ENCODE results near the gene FAM110D. TPM values are rescaled to one million over a fixed set of nuclear protein-coding genes. Genes with fewer than 3 reads are reported as not detected.

FAM110D gene
- total and polyA plus RNA-seq, 2 donors (not counting 3 experiments of a cell fraction or from before 2014, with no cell fraction given) = 2.6 to 5.1 TPM

- FAIRE-seq = no peak
Measured at GRCh38 chr1:26200413-26200812, 41.5 kb downstream of the FAM110D start.

More at GRCh38 chr1:26200413-26200812, 41.5 kb downstream of the FAM110D start:
- intact Hi-C loops (cut with micrococcal nuclease) = no loop called here
- no peak overlapping the region for H3K4me3 ChIP-seq (replicated peaks in 1 of 3; ENCODE audit: insufficient read depth in 1 of 3, low read depth in 1 of 3, low read length in 3 of 3)
- no peak overlapping the region for H3K4me2 ChIP-seq (ENCODE audit: insufficient read depth, low read length)
- H2AFZ ChIP-seq (ENCODE audit: low read depth, low read length) = no peak overlapping the region
- TF ChIP-seq EZH2 (IDR thresholded peaks at IDR 0.05; ENCODE audit: borderline replicate concordance, low read depth, low read length, severe bottlenecking) (no peak), CTCF (IDR thresholded peaks at IDR 0.05; ENCODE audit: extremely low read depth in 1 of 2, insufficient read depth in 1 of 2, low read depth in 1 of 2, low read length in 2 of 2) (no peak), POLR2A (IDR thresholded peaks at IDR 0.05; ENCODE audit: low read depth, low read length) (no peak), FOS (IDR thresholded peaks at IDR 0.05; ENCODE audit: borderline replicate concordance, insufficient read depth, low read length) (no peak), JUN (IDR thresholded peaks at IDR 0.05; ENCODE audit: borderline replicate concordance, insufficient read depth, insufficient read length, low read depth) (no peak), MAX (IDR thresholded peaks at IDR 0.05; ENCODE audit: insufficient read depth, insufficient read length) (no peak), MYC (IDR thresholded peaks at IDR 0.05; ENCODE audit: low read depth, low read length) (no peak)
- DNase-seq (ENCODE audit: low read depth, low spot score) = no peak
- H3K4me1 ChIP-seq (ENCODE audit: control insufficient read depth, extremely low read depth, insufficient read depth, low read length) = no peaks in the 10 kb centered on the region
- H3K9me1 ChIP-seq (replicated peaks; ENCODE audit: control insufficient read depth, extremely low read depth, insufficient read depth, low read length) = no peaks in the 10 kb centered on the region
- POLR2A ChIA-PET = no interaction called here
- H4K20me1 ChIP-seq (replicated peaks; ENCODE audit: control insufficient read depth, extremely low read depth, insufficient read depth, low read length) = no peaks in the 10 kb centered on the region
- H3K27me3 ChIP-seq (ENCODE audit: control insufficient read depth in 2 of 2, insufficient read depth in 2 of 2, low read length in 2 of 2) = peaks cover 0 to 7% of the 10 kb centered on the region in 2 experiments
- no peaks in the 10 kb centered on the region for H3K79me2 ChIP-seq (ENCODE audit: control insufficient read depth, insufficient read depth, low read length)
- BruUV-seq (replicated peaks) = no TSS peak
- no peak overlapping the region for H3K9ac ChIP-seq (replicated peaks; ENCODE audit: extremely low read depth, insufficient read depth, low read length)
- H3K36me3 ChIP-seq (ENCODE audit: control insufficient read depth in 2 of 2, extremely low read depth in 1 of 2, insufficient read depth in 2 of 2, low read length in 2 of 2) = no peaks in the 10 kb centered on the region
- dilution Hi-C loops (cut with MboI; ENCODE audit: extremely low pct_ligation_motif_present, low sequenced_read_pairs) = no loop called here
- no peaks in the 10 kb centered on the region for H3K9me3 ChIP-seq (replicated peaks; ENCODE audit: control insufficient read depth, insufficient read depth, low read length)
- CTCF ChIA-PET = interaction anchor here (1.1 kb wide), 1 partner anchor 30 kb away, joined by 3 read pairs; no protein-coding TSS in a partner anchor
- no peak overlapping the region for H3K27ac ChIP-seq (ENCODE audit: insufficient read depth, low read depth, low read length)

Data from endothelial cell of umbilical vein (primary cell).